D341Med (cell line): ENCODE results near the gene CDK7.
"Not testable (repeated sequence)": the region's sequence is repeated elsewhere in the genome, so short reads cannot be mapped to it uniquely, and the experiment has no call there.

Source experiments
- DNase-seq: peaks from one replicate; pipeline ENCODE4 v3.0.0; 2012; ENCODE audit warnings: low spot score

The CDK7 gene

GRCh38 chr5:69234457-69235268, at the start of gene CDK7:
TSS of gene CDK7 (plus strand) at chr5:69234886. CDS start at chr5:69234976, 90 bp downstream.
- DNase-seq: peak; percentile 95

- no peak for DNase-seq
These were observed 47.3 kb upstream of the CDK7 start for GRCh38 chr5:69187342-69187741.

GRCh38 chr5:69188811-69189161, 45.9 kb upstream of the CDK7 start:
- no peak for DNase-seq

- peak; percentile 92 for DNase-seq
These were observed 45.3 kb upstream of the CDK7 start, which contains the start of gene CENPH for GRCh38 chr5:69189162-69190086. TSS of gene CENPH (plus strand) at chr5:69189583. CDS start at chr5:69189635, 52 bp downstream.

GRCh38 chr5:69202497-69202896, 32.2 kb upstream of the CDK7 start:
- DNase-seq: no peak

- no peak for DNase-seq
These were observed 28.0 kb upstream of the CDK7 start for GRCh38 chr5:69206528-69207190.

GRCh38 chr5:69209602-69210001, 25.1 kb upstream of the CDK7 start:
- DNase-seq: no peak

GRCh38 chr5:69211200-69211599, 23.5 kb upstream of the CDK7 start:
- no peak for DNase-seq

- DNase-seq: no peak
These were observed 22.7 kb upstream of the CDK7 start for GRCh38 chr5:69212022-69212421.

GRCh38 chr5:69213513-69214215, 21.0 kb upstream of the CDK7 start:
- no peak for DNase-seq

- DNase-seq: no peak
These were observed 17.6 kb upstream of the CDK7 start for GRCh38 chr5:69217151-69217511.

- peak; percentile 98 for DNase-seq
These were observed 16.8 kb upstream of the CDK7 start for GRCh38 chr5:69217548-69218526.

GRCh38 chr5:69219939-69220338, 14.7 kb upstream of the CDK7 start:
- DNase-seq: no peak

GRCh38 chr5:69220371-69220770, 14.3 kb upstream of the CDK7 start:
- not testable (repeated sequence) for DNase-seq

GRCh38 chr5:69220833-69221232, 13.9 kb upstream of the CDK7 start:
- not testable (repeated sequence) for DNase-seq

- DNase-seq: no peak
These were observed 10.2 kb upstream of the CDK7 start for GRCh38 chr5:69224520-69224919.

GRCh38 chr5:69225860-69226259, 8.8 kb upstream of the CDK7 start:
- DNase-seq: no peak

GRCh38 chr5:69230181-69230580, 4.5 kb upstream of the CDK7 start:
- no peak for DNase-seq

- DNase-seq: no peak
These were observed 3.4 kb upstream of the CDK7 start for GRCh38 chr5:69231281-69231680.

GRCh38 chr5:69231851-69232250, 2.8 kb upstream of the CDK7 start:
- no peak for DNase-seq

GRCh38 chr5:69236733-69237132, 2.0 kb downstream of the CDK7 start:
- DNase-seq: not testable (repeated sequence)
